GM13977 (cell line): ENCODE data around the gene GCDH.
"Not testable (repeated sequence)": the region's sequence is repeated elsewhere in the genome, so short reads cannot be mapped to it uniquely, and the experiment has no call there.

Source experiments
- DNase-seq: peaks from one replicate; pipeline ENCODE4 v3.0.0; 2012; ENCODE audit warnings: low spot score
- CTCF ChIP-seq: IDR thresholded peaks from 2 replicates; pipeline ENCODE4 v1.5.1; 2012; ENCODE audit warnings: mild to moderate bottlenecking, control low read depth; ENCODE audit not compliant: insufficient read depth; ENCODE audit errors: extremely low read depth, missing control alignments
- in situ Hi-C: fragments of 300-500 bp; cut with MboI; formaldehyde crosslinking; loops from one replicate; pipeline ENCODE4 v1.12.0; 2022; ENCODE audit warnings: low sequenced_read_pairs, low pct_unique_long_range_greater_than_20kb, mixed read lengths, inconsistent platforms; ENCODE audit not compliant: unreplicated experiment

Gene GCDH

GRCh38 chr19:12890787-12891552 is at the start of gene GCDH:
Gene GCDH (plus strand): TSS chr19:12891160. CDS start chr19:12891305, 145 bp downstream.
- in situ Hi-C loops, result no loop called here
- no peak for TF ChIP-seq CTCF
- DNase-seq, result peak; percentile 97

GRCh38 chr19:12842511-12842910 is 48.4 kb upstream of the GCDH start:
- in situ Hi-C loops, result loop anchor here (10.0 kb wide), 1 partner anchor 78 kb away; no protein-coding TSS in a partner anchor
- no peak for DNase-seq
- no peak for TF ChIP-seq CTCF

- TF ChIP-seq CTCF, result no peak
- DNase-seq, result no peak
- in situ Hi-C loops, result loop anchor here (10.0 kb wide), 1 partner anchor 79 kb away; no protein-coding TSS in a partner anchor
These were observed 47.6 kb upstream of the GCDH start for GRCh38 chr19:12843328-12843727.

GRCh38 chr19:12843999-12844732 is 46.8 kb upstream of the GCDH start:
- no peak for DNase-seq
- no peak for TF ChIP-seq CTCF
- in situ Hi-C loops, result loop anchor here (10.0 kb wide), 1 partner anchor 79 kb away; no protein-coding TSS in a partner anchor

- not testable (repeated sequence) for DNase-seq
- in situ Hi-C loops, result loop anchor here (10.0 kb wide), 1 partner anchor 82 kb away; no protein-coding TSS in a partner anchor
These were observed 44.3 kb upstream of the GCDH start for GRCh38 chr19:12846613-12847012.

- peak; percentile 93 for DNase-seq
- peak; percentile 100 for TF ChIP-seq CTCF
- in situ Hi-C loops, result loop anchor here (10.0 kb wide), 1 partner anchor 83 kb away; no protein-coding TSS in a partner anchor
These were observed 43.5 kb upstream of the GCDH start for GRCh38 chr19:12847159-12848139.
